Measurements from ENCODE around the gene NEUROD4.
"Not testable (repeated sequence)": the region's sequence is repeated elsewhere in the genome, so short reads cannot be mapped to it uniquely, and the experiment has no call there.

The NEUROD4 gene, protein sequence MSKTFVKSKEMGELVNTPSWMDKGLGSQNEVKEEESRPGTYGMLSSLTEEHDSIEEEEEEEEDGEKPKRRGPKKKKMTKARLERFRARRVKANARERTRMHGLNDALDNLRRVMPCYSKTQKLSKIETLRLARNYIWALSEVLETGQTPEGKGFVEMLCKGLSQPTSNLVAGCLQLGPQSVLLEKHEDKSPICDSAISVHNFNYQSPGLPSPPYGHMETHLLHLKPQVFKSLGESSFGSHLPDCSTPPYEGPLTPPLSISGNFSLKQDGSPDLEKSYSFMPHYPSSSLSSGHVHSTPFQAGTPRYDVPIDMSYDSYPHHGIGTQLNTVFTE

DNA sequence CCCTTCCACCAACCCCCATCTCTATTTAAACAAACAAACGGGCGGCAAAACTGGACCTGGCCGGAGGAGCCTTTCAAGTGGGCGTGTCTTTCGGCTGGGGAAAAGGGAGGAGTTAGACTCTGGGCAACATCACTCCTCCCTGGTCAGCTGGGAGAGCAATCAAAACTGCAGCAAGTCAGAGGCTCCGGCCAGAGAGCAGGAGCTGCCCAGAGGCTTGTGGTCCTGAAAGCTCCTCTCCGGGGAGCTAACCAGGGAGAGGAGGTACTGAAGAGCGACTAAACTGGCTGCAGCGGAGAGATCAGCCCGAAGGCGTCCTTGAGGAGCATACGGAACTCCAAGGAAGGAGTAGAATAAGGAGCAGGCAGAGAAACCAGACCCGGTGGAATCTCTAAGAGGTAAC lies at the start of gene NEUROD4:
Gene NEUROD4, plus strand, starts transcription at position 191 of the 400 bp plus-strand sequence. CDS start 6,466 bp downstream, outside the sequence.
- no peak for DNase-seq

DNA sequence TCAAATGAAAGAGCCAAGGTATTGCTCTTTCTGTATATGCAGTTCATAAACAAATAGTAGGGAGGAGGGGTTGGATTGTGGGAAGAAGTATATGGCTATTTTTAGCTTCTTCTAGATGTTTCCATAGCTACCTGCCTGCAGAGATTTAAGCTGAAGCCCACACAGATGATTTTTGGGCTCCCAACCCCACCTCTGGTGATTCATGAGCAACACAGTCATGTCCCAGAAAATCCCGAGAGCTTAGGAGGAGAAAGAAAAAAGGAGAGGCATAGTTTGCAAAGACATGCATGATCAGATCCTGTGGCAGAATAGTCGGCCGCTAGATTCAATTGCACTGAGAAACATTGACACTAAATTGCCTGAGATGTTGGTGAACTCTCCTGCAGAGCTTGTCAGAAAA lies 49.0 kb upstream of the NEUROD4 start:
- DNase-seq: no peak

DNA sequence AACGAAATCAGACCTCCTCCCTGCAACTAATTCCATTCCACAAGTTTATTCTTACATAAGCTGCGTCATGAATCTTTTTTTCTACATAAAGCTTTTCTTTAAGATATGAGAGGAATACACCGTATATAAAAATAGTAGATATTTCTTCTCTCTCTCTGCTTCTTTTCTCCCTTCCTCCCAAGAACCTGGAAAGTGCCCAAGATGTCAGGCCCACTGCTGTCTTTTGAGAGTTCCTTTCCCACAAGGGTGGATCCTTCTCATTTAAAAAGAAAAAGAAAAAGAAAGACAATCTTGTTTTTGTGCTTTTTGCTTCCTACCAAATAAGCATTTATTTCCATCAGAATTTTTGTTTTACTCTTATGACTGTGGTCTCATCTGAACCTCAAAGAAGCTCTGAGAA lies 46.2 kb upstream of the NEUROD4 start:
- DNase-seq: no peak

DNA sequence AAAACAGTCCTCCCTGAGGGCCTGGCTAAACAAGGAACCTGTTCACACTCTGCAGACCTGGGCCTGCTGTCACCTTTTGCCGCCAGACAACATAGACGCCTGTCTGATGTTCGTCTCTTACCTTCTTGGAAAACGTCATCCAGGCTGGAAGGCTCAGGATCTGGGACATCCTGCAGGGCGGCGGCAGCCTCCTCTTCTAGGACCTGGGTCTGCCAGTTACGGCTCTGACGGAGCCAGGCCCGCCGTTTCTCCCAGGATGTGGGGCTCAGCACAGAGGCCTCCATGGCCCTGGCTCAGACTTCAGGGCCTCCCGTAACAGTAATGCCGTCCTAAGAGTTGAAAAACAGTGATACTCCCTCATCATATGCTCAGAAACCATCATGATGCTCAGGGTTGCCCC lies 45.5 kb upstream of the NEUROD4 start:
- DNase-seq: no peak

DNA sequence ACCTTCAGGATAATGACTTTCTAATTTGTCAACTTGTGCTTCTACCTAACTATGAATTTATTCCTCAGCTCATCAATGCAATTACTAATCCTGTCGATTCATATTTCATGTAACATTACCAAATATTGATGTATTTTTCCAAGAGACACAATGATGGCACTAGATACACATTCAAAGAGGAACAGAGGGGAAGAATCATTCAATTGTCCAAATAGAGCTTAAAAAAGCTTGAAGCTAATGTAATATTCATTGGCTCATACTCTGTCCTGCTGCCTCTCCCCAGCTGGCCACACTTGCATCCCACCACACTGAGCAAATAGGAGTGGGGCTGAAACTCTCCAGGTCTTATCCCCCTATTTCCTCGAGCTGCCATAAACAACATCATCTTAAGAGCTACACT lies 44.5 kb upstream of the NEUROD4 start:
- no peak for DNase-seq

DNA sequence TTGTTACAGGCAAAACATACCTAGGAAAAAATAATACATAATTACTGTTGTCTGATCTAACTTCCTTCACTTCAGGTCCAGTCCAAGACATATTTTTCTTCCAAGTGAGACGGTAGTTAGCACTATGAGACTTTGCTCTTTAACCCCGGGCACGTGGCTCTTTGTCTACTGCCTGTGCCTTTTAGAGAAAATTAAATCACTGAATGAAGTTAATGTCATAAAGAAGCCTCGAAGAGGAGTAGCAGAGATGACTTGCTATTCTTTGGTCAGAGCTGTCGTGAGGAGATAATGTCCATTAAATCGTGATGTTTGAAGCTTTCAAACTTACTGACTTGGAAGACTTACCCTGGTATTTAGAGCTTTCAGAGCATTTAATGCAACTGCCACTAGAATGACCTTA lies 43.9 kb upstream of the NEUROD4 start:
- no peak for DNase-seq

DNA sequence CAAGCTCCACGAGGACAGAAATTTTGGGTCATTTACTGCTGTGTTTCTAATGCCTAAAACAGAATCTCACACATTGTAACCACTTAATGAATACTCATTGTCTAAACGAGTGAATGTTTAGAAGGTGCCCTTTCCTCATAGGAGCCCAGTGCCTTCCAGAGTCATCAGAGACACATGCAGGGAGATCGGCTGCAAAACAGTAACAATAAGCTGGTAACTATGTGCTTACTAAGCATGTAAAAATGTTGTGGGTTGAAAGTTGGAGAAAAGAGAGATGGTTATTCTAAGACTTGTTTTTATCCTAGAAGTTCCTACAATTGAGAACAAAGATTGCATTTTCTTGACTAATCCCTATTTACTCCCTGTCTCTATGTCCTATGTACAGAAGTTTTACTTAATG lies 42.6 kb upstream of the NEUROD4 start:
- no peak for DNase-seq

DNA sequence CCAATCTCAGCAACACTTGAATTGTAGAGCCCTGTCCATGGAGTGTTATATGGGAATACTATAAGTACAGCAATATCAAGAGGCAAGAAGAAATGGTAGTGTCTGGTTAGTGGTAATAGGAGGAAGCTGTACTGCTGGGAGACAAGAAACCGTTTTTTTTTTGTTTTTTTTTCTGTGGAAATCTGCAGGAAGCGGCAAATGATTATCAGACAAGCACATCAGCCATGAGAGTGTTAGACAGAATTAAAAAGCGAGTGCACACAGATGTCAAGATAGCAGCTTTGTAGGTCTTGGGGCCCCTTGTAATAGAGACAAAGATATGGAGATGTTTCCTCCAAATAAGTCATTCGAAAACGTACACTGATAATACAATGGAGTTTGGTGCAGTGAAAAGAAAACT lies 41.9 kb upstream of the NEUROD4 start:
- DNase-seq: no peak

DNA sequence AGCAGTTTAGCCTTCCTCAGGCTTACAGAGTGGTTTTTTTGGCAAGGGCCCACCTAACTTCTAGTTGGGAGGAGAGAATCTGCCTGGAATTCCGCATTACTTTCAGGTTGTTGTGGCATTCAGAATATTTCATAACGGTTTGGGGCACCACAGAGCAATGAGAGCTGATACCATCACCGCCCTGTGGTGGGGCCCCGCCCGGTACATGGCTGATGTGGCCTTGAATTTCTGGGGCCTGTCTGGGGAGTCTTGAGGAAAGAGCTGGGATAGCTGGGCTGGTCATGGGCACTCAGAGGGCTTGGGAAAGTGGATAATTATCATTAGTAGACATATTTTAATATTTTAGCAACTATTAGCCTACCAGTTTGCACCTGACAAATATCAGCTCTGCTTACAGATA lies 39.4 kb upstream of the NEUROD4 start:
- DNase-seq: peak; percentile 52

DNA sequence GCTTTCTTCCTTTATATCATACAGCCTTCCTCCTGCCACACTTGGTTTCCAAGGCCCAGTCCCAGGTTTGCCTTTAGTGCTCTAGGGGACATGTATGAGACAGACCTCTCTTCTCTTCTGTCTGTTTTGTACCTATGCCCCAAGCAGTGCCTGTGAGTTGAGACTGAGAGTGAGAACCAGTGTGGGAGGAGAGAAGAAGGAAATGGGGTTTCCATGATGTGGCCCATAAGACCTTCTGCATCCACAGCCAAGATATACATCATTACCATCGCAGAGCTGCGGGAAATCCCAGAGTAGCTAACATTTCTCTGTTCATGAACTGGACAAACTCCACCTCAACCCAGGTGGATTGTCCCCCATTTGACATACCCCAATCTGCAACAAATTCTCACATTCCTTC lies 38.0 kb upstream of the NEUROD4 start:
- DNase-seq: peak; percentile 60

DNA sequence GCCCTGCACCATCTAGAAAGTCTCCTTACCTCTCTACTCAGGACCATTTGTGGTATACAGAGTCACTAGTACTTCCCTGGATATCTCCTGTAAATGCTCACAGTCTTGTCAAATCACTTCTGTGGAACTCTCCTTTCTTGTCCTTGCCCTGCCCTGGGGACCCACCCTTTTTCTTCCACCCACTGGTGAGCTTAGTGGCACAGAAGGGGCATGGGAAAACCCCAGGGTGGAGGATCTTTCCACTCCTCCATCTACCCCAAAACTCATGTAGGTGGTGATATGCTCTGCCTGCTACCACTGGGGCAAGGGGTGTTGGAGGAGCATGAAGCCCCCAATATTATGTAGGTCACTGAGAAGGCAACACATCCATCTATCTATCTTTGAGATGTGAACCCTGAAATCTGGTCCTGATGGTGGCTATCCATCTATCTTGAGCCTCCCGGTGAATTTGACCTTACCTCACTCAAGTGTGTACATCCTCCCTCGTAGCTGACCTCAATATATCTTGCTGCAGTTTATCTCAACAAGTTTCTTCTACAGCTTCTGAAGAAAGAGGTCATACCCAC lies 36.2 kb upstream of the NEUROD4 start:
- DNase-seq: peak; percentile 52

DNA sequence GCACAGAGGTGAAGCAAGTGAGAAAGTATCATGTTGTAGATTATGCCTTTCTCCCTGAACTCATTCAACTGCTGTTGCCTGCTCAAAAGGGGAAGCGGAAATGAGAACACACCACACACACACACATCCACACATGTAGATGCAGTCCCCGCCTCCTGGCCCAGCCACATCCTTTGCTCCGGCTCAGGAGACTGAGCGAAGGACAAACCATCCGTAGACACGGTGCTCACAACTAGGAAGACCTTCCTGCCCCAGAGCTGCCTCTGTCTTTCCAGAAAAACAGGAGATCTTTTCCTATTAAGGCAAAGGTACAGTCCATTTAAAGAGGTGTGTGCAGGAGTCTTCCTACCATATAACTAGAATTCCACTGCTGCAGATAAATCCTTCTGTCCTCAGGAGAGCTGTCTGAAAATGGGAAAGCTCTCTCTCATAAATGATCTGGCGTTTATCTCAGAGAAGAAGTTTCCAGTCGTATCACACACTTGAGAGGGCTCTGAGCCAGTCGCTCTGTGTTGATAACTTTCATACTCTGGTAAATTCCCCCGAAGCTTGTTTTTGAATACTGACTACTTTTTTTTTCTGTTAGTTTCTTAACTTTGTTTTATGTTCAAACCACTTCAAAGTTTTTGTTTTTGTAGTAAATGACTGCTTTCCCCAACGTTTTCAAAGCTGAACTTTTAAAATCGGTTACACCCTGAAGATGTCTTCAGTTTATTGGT lies 35.0 kb upstream of the NEUROD4 start, which contains the start of gene TESPA1:
Gene TESPA1, minus strand, starts transcription at position 105 of the 719 bp plus-strand sequence. CDS start 10,200 bp downstream, outside the sequence.
- DNase-seq: peak; percentile 82

DNA sequence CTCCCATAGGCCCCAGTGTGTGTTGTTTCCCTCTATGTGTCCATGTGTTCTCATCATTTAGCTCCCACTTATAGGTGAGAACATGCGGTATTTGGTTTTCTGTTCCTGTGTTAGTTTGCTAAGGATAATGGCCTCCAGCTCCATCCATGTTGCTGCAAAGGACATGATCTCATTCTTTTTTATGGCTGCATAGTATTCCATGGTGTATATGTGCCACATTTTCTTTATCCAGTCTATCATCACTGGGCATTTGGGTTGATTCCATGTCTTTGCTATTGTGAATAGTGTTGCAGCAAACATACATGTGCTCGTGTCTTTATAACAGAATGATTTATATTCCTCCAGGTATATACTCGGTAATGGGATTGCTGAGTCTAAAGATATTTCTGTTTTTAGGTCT lies 33.0 kb upstream of the NEUROD4 start:
- DNase-seq: not testable (repeated sequence)

DNA sequence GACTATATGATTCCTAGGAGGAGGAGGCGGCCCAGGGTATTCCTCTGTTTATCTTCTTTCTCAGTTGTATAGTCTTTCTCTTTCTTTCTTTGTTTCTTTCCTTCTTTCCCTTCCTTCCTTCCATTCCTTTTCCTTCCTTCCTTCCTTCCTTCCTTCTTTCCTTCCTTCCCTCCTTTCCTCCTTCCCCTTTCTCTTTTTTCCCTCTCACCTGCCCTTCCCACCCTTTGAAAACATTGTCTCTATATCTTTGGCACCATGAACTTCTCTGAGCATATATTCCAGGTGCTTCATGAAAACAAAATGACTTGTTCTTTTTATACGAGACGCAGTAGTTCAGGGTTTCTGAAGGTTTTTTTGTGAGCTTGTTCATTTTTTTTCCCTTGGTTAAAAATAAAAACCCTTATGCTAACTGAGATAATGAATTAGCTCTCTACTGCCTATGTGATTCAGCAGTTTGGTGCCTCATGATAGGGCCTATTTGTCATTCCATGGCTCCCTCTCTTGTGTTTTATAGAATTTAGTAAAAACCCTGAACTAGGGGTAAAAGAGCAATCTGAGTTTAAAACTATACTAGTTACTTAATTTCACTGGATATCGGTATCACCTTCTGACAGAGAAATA lies 32.1 kb upstream of the NEUROD4 start:
- no peak for DNase-seq

DNA sequence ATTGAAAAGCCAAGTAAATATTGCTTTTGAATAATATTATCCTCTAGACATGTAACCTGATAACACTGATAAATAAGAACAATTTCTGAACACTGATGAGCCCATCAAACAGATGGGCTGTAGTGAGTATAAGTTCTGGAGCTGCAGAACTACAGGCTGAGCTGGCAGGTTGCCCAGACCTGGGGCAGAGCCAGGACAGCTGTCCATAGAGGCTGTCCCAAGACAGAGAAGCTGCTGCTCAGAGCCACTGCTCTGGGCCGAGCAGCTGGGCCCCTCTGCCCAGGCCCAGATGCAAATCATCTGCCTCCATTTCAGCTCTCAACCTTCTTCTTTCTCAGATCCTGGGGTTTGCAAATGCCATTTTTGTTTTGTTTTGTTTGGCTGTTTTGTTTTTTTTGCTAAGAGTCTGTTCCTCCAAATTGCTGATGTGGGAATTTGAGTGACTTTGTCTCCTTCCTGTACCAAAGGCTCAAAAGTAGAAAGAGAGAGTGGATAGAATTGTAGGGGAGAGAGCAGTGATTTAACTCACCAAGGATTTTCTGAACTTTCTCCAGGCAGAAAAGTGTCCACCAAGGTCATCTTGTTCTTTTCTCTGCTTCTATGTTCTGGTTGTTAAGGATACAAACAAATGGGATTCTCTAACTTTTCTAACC lies 31.2 kb upstream of the NEUROD4 start:
- no peak for DNase-seq

DNA sequence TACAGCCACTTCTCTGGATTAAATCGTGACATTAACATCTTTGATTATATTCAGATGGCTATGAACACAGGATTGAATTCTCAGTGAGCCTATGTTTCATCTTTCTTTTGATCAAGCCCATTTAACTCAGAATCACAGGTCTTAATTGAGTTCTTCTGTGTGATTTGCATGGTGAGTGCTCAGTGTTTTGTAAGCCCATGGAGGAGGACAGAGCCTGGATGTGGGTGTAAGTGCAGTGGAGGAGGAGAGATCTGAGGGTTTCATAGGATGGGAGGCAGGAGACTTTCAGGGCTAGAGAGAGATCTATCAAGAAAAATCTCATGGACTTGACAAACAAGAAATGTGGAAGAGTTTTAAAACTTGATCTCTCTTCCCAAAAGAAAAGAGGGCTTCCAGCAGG lies 29.9 kb upstream of the NEUROD4 start:
- DNase-seq: no peak

DNA sequence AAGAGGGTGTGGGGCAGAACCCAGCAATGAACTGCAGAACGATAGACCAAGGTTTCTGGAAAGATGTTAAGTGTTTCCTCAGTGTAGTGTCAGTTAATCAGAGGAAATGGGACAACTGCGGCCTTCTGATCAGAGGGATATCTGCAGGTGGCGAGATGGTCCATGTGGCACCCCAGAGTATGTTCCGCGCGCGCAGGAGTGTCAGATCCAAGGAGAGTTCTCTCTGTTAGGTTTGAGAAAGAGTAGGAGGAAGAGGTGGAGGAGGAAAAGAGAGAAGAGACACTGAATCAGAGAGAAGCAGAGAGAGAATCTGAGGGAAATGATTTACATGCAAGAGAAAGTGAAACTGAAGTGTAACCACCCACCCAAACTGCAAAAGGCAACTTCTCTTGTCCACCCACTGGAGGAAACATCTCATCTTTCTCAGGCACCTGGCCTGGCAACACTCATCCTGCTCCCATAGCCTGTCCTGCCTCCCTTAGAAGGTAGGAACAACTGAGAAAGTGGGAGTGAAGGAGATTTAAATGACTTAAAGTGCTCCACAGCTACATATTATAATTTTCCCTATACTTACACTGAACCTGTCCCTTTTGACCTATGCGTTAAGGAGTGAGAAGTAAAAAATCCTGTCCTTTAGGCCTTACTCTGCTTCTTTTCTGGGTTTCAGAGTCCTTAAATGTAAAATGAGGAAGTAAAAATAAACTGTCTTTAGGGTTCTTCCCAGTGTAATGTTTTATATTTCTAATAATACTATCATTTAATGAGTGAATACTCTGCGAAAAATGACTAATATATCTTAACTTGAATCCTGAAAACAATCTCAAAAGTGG lies 28.4 kb upstream of the NEUROD4 start:
- peak; percentile 52 for DNase-seq

DNA sequence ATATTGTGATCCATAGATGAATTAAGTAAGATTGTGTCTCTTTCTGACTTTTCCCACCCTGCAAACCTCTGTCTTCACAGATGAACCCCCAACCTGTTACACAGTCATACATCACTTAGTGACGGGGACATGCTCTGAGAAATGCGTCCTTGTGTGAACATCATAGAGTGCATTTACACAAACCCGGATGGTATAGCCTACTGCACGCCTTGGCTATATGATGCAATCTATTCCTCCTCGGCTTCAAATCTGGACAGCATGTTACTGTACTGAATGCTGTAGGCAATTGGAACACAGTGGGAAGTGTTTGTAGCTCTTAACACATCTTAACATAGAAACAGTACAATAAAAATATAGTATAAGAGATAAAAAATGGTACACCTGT lies 27.8 kb upstream of the NEUROD4 start:
- no peak for DNase-seq

DNA sequence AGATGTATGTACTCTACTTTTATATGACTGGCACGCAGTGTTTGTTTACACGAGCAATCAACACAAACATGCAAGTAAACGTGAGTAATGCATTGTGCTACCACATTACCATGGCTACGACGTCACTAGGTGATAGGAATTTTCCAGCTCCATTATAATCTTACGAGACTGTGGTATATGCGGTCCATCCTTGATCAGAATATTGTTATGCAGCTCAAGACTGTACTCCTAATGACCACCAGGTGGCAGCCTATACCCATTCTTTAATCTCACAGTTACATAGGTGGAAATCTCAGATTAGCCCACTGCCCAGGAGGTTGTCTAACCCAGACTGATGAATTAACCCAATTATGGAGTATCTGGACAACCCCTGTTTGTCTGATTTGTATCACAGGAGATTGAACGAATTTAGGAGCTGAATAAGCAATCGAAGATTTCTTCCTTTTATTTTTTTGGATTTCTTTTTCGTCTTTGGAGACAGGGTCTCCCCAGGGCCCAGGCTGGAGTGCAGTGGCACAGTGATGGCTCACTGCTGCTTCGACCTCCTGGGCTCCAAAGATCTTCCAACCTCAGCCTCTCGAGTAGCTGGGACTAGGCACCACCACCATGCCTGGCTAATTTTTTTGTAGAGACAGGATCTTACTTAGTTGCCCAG lies 26.5 kb upstream of the NEUROD4 start:
- peak; percentile 55 for DNase-seq

DNA sequence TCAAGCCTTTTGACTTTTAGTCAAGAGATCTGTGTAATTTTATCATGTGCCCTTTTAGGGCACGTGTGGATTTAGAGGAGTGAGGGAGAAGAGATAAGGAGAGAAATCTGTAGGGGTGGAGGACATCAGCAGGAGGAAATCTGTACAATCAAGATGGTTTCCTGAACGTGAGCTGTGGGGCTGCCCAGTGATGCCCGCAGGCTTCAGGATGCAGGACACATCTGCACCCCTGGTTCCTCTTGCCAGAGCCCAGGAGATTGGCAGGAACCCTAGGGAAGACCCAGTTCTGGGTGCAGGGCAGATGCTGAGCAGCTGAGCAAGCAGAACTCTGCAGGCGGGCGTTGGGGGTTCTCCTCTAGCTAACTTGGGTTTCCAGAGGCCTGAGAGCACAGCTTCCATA lies 23.6 kb upstream of the NEUROD4 start:
- no peak for DNase-seq

DNA sequence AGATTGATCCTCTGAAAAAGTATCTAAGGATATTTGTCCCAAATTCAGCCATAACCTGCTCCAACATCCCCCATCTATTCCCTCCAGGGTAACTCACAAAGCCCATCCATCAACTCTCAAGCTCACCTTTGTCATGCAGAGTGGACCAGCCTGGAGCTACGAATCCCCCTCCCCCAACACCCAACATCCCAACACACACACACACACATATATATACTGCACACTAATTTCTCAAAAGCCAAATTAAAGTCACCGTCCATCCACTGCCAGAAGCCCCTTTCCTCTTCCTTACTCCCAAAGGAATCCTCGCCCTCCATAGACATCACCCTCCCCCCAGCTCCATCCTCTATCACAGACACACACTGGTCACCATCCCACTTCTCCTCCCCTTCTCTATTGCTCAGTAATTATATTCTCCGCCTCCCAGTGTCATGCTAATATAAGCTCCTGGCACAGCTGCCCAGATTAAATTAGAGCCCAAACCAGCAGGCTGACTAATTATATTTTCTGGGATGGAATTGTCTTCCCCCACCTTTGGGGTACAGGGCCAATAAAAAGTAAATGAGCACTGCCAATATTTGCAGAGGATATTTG lies 21.7 kb upstream of the NEUROD4 start:
- DNase-seq: no peak

Measured in activated naive CD4-positive, alpha-beta T cell treated with Interleukin-2 at 50 U/mL for 16 hours (primary cell).